Measurements from ENCODE around the gene ALKAL2. TPM values are rescaled to one million over a fixed set of nuclear protein-coding genes. Genes with fewer than 3 reads are reported as not detected.

ALKAL2 gene
- total and polyA plus RNA-seq, 2 of the 13 experiments (the other 11 are each of a cell fraction or from before 2014, with no cell fraction given) = 0.22 to 1.7 TPM

- TF ChIP-seq ZNF574 (CRISPR knock-in tag; IDR thresholded peaks at IDR 0.05) (no peak), ZNF746 (CRISPR knock-in tag; IDR thresholded peaks at IDR 0.05) (no peak), SKI (IDR thresholded peaks at IDR 0.05; ENCODE audit: partially characterized antibody) (no peak), MED13 (CRISPR knock-in tag; IDR thresholded peaks at IDR 0.05) (no peak), ZNF547 (CRISPR knock-in tag; IDR thresholded peaks at IDR 0.05) (no peak), RORA (CRISPR knock-in tag; IDR thresholded peaks at IDR 0.05) (no peak)
Measured at GRCh38 chr2:296354-296753, 8.5 kb upstream of the ALKAL2 start (continued).

GRCh38 chr2:295090-295489 is 7.2 kb upstream of the ALKAL2 start:
- Histone ChIP-seq H3K9me3 (ENCODE audit: low read length) (no peaks in the 10 kb centered on the region), H3K79me2 (ENCODE audit: insufficient read depth, low read length) (no peaks in the 10 kb centered on the region), H4K20me1 (ENCODE audit: insufficient read depth, low read length) (no peaks in the 10 kb centered on the region), H3K27me3 (ENCODE audit: control insufficient read depth in 1 of 2, insufficient read depth in 2 of 2, low read length in 2 of 2) (peaks cover 0 to 17% of the 10 kb centered on the region in 2 experiments; a peak in 4 of 5 replicates), H3K9ac (ENCODE audit: insufficient read depth, low read depth, low read length) (no peak overlapping the region), H2AFZ (ENCODE audit: low read length) (no peak overlapping the region), H3K27ac (ENCODE audit: extremely low read length, insufficient read depth, low read length) (no peak overlapping the region), H3K4me1 (ENCODE audit: insufficient read depth, low read length) (peaks cover 9% of the 10 kb centered on the region), H3K36me3 (replicated peaks in 1 of 2; ENCODE audit: control insufficient read depth in 1 of 2, insufficient read depth in 2 of 2, low read length in 2 of 2) (no peaks in the 10 kb centered on the region), H3K4me3 (replicated peaks in 1 of 3; ENCODE audit: insufficient read depth in 1 of 3, low read depth in 2 of 3, low read length in 3 of 3) (no peak overlapping the region), H3K4me2 (ENCODE audit: low read depth, low read length) (no peak overlapping the region)
- in situ Hi-C loops (cut with HindIII; ENCODE audit: extremely low pct_ligation_motif_present, low pct_unique_long_range_greater_than_20kb) = no loop called here
- WGBS (ENCODE audit: low lambda C conversion rate) = 3% methylated on average over 5 of the region's 5 CpGs
- ChIA-PET CTCF (ENCODE audit: low intra/inter-chr PET ratio, low total read pairs) (no interaction called here), POLR2A (no interaction called here)
- no peak for DNase-seq (ENCODE audit: low spot score)
- no TSS peak for BruUV-seq (replicated peaks)
- no peak for FAIRE-seq
- peak; percentile 90 for ATAC-seq
- intact Hi-C loops (cut with micrococcal nuclease; ENCODE audit: unreplicated experiment) = no loop called here
- TF ChIP-seq MXD3 (CRISPR knock-in tag; IDR thresholded peaks at IDR 0.05) (no peak), HNF1A (IDR thresholded peaks at IDR 0.05; ENCODE audit: low read depth) (0 out of 2 replicates have a peak, but pooled peaks have one; percentile 28), HNF1A (CRISPR knock-in tag; IDR thresholded peaks at IDR 0.05; ENCODE audit: borderline replicate concordance) (peak; percentile 50; the same call in 1 of the 2 replicates), ZNF281 (CRISPR knock-in tag; IDR thresholded peaks at IDR 0.05; ENCODE audit: borderline replicate concordance) (no peak), HNF1B (CRISPR knock-in tag; IDR thresholded peaks at IDR 0.05) (peak; percentile 52)

Data from HepG2 (cell line).